Neural cell (in vitro differentiated cells): Measurements from ENCODE around the gene NAP1L5. TPM values are rescaled to one million over a fixed set of nuclear protein-coding genes. Genes with fewer than 3 reads are reported as not detected.

Source experiments
- H2AFZ ChIP-seq: fragments of 200-600, 300-800 bp; sonication (generic), shearing (Covaris generic); 2 replicates; pipeline ENCODE4 v1.6.0; 2014; ENCODE audit warnings: low read depth, mild to moderate bottlenecking, antibody characterized with exemption, low read length, moderate library complexity
- H3F3A ChIP-seq: fragments of 200-600 bp; shearing (Covaris generic); 2 replicates; pipeline ENCODE4 v1.6.1; 2016; ENCODE audit warnings: mild to moderate bottlenecking, moderate library complexity, mixed read lengths, antibody characterized with exemption, low read length; ENCODE audit not compliant: insufficient read depth, poor library complexity, severe bottlenecking
- H3K27ac ChIP-seq: fragments of 200-600, 300-800 bp; sonication (generic), shearing (Covaris generic); 2 replicates; pipeline ENCODE4 v1.5.1; 2014; ENCODE audit warnings: mild to moderate bottlenecking, low read length, moderate library complexity
- H3K27me3 ChIP-seq: fragments of 300-800, 200-600 bp; sonication (generic), shearing (Covaris generic); 2 replicates; pipeline ENCODE4 v1.6.0; 2014; ENCODE audit warnings: mild to moderate bottlenecking, low read depth, low read length, moderate library complexity; ENCODE audit not compliant: insufficient read depth
- H3K36me3 ChIP-seq: fragments of 300-800, 200-600 bp; sonication (generic), shearing (Covaris generic); 2 replicates; pipeline ENCODE4 v1.5.1; 2014; ENCODE audit warnings: mild to moderate bottlenecking, antibody characterized with exemption, low read length, moderate library complexity; ENCODE audit not compliant: insufficient read depth
- H3K4me2 ChIP-seq: fragments of 300-800, 200-600 bp; sonication (generic), shearing (Covaris generic); 2 replicates; pipeline ENCODE4 v1.6.0; 2014; ENCODE audit warnings: mild to moderate bottlenecking, low read length
- H3K4me3 ChIP-seq: fragments of 300-800, 200-600 bp; sonication (generic), shearing (Covaris generic); 2 replicates; pipeline ENCODE4 v1.5.1; 2014; ENCODE audit warnings: mild to moderate bottlenecking, low read length, moderate library complexity
- H3K79me2 ChIP-seq: fragments of 200-600 bp; shearing (Covaris generic); replicated peaks from 2 replicates; pipeline ENCODE4 v1.6.0; 2014; ENCODE audit warnings: mild to moderate bottlenecking, low read length, moderate library complexity; ENCODE audit not compliant: insufficient read depth
- H3K9ac ChIP-seq: fragments of 300-800, 200-600 bp; sonication (generic), shearing (Covaris generic); 2 replicates; pipeline ENCODE4 v1.6.1; 2016; ENCODE audit warnings: mild to moderate bottlenecking, low read length, mixed read lengths
- H3K9me2 ChIP-seq: fragments of 200-600 bp; shearing (Covaris generic); 2 replicates; pipeline ENCODE4 v1.6.1; 2016; ENCODE audit warnings: mild to moderate bottlenecking, low read length, mixed read lengths; ENCODE audit not compliant: insufficient read depth
- H3K9me3 ChIP-seq: fragments of 200-600, 300-800 bp; sonication (generic), shearing (Covaris generic); 2 replicates; pipeline ENCODE4 v1.6.1; 2016; ENCODE audit warnings: mild to moderate bottlenecking, mixed run types, low read length, moderate library complexity, mixed read lengths
- H4K20me1 ChIP-seq: fragments of 200-600 bp; shearing (Covaris generic); 2 replicates; pipeline ENCODE4 v1.6.1; 2016; ENCODE audit warnings: mild to moderate bottlenecking, mixed run types; ENCODE audit not compliant: insufficient read depth
- EP300 ChIP-seq: fragments of 450-650 bp; conservative IDR thresholded peaks from 2 replicates; pipeline ENCODE4 v1.6.1; 2014; ENCODE audit warnings: antibody characterized with exemption, mild to moderate bottlenecking, moderate library complexity; ENCODE audit not compliant: poor library complexity, severe bottlenecking
- EZH2 ChIP-seq: fragments of 200-600, 300-800 bp; shearing (Covaris generic), sonication (generic); IDR thresholded peaks from 2 replicates; pipeline ENCODE4 v1.6.1; 2014; ENCODE audit warnings: antibody characterized with exemption, low read length, borderline replicate concordance, mild to moderate bottlenecking; ENCODE audit not compliant: insufficient read depth, poor library complexity, severe bottlenecking
- MXI1 ChIP-seq: fragments of 450-650 bp; conservative IDR thresholded peaks from 2 replicates; pipeline ENCODE4 v1.6.1; 2014; ENCODE audit warnings: antibody characterized with exemption, mild to moderate bottlenecking; ENCODE audit not compliant: poor library complexity, severe bottlenecking
- POLR2AphosphoS5 ChIP-seq: IDR thresholded peaks from 2 replicates; pipeline ENCODE4 v1.6.1; 2012
- RAD21 ChIP-seq: fragments of 450-650 bp; conservative IDR thresholded peaks from 2 replicates; pipeline ENCODE4 v1.6.1; 2014; ENCODE audit warnings: antibody characterized with exemption, mild to moderate bottlenecking, moderate library complexity
- REST ChIP-seq: IDR thresholded peaks from 2 replicates; pipeline ENCODE4 v1.6.1; 2012; ENCODE audit warnings: borderline replicate concordance
- SMC3 ChIP-seq: fragments of 450-650 bp; conservative IDR thresholded peaks from 2 replicates; pipeline ENCODE4 v1.6.1; 2014; ENCODE audit warnings: antibody characterized with exemption, mild to moderate bottlenecking, moderate library complexity; ENCODE audit not compliant: poor library complexity
- TAF1 ChIP-seq: IDR thresholded peaks from 2 replicates; pipeline ENCODE4 v1.6.1; 2012; ENCODE audit warnings: low read depth
- polyA plus RNA-seq: library from polyadenylated mRNA; depleted of rRNA; stranded (reverse); fragments of >200 nt; gene quantifications from 2 replicates; pipeline ENCODE4 v1.2.3, GENCODE V29; 2014
- TF ChIP-seq, protein P1 (sequence below): fragments of 450-650 bp; IDR thresholded peaks from 2 replicates; pipeline ENCODE4 v1.5.1; 2014; ENCODE audit warnings: antibody characterized with exemption, mild to moderate bottlenecking, moderate library complexity; ENCODE audit not compliant: poor library complexity, severe bottlenecking

Gene NAP1L5
- polyA plus RNA-seq, 1 donor from 2014 or later, result 53.1 TPM

DNA sequence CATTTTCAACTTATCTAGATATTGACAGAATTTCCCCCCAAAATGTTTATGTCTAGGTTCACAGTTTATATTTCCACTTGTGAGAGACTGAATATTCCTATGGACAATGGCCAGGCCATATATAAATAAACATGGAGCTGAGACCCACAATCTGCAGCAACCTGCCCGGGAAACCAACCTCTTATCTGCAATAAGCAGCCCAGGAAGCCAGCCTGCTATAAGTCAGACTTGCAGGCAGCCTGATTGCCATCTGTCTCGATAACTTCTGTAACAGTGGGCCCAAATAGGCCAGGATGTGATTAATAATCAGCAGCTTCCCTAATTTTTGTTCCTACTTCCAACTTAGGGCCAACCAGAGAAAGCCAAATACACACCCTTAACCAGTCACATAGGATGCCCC, 5.2 kb upstream of the NAP1L5 start:
- TF ChIP-seq MXI1 (no peak), POLR2AphosphoS5 (no peak), REST (no peak)
- no peak overlapping the region for H2AFZ ChIP-seq
- H4K20me1 ChIP-seq, result no peaks in the 10 kb centered on the region
- H3K36me3 ChIP-seq, result peaks cover 6% of the 10 kb centered on the region
- no peaks in the 10 kb centered on the region for H3F3A ChIP-seq
- H3K9ac ChIP-seq, result no peak overlapping the region
- no peaks in the 10 kb centered on the region for H3K79me2 ChIP-seq
- no peaks in the 10 kb centered on the region for H3K9me3 ChIP-seq
- H3K9me2 ChIP-seq, result no peaks in the 10 kb centered on the region
- H3K4me2 ChIP-seq, result no peak overlapping the region
- H3K27me3 ChIP-seq, result no peaks in the 10 kb centered on the region
- no peak overlapping the region for H3K27ac ChIP-seq
- no peak overlapping the region for H3K4me3 ChIP-seq

GRCh38 chr4:88698519-88698918, 890 bp upstream of the NAP1L5 start:
- Histone ChIP-seq H2AFZ (no peak overlapping the region), H3K9me2 (no peaks in the 10 kb centered on the region), H3K27ac (no peak overlapping the region), H3K79me2 (no peaks in the 10 kb centered on the region), H3F3A (no peaks in the 10 kb centered on the region), H4K20me1 (no peaks in the 10 kb centered on the region), H3K9me3 (no peaks in the 10 kb centered on the region), H3K4me3 (no peak overlapping the region), H3K36me3 (no peaks in the 10 kb centered on the region), H3K27me3 (no peaks in the 10 kb centered on the region), H3K4me2 (no peak overlapping the region), H3K9ac (no peak overlapping the region)
- TF ChIP-seq EP300 (no peak), REST (no peak), POLR2AphosphoS5 (no peak), SMC3 (no peak), MXI1 (no peak), RAD21 (no peak), EZH2 (no peak), TAF1 (no peak)
- TF ChIP-seq, protein P1, sequence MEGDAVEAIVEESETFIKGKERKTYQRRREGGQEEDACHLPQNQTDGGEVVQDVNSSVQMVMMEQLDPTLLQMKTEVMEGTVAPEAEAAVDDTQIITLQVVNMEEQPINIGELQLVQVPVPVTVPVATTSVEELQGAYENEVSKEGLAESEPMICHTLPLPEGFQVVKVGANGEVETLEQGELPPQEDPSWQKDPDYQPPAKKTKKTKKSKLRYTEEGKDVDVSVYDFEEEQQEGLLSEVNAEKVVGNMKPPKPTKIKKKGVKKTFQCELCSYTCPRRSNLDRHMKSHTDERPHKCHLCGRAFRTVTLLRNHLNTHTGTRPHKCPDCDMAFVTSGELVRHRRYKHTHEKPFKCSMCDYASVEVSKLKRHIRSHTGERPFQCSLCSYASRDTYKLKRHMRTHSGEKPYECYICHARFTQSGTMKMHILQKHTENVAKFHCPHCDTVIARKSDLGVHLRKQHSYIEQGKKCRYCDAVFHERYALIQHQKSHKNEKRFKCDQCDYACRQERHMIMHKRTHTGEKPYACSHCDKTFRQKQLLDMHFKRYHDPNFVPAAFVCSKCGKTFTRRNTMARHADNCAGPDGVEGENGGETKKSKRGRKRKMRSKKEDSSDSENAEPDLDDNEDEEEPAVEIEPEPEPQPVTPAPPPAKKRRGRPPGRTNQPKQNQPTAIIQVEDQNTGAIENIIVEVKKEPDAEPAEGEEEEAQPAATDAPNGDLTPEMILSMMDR, result no peak
